ENCODE measurements around the gene CACNG7. TPM values are rescaled to one million over a fixed set of nuclear protein-coding genes. Genes with fewer than 3 reads are reported as not detected.

Gene CACNG7
- total RNA-seq, 1 donor = 1.9 TPM

- no peak overlapping the region for H3K4me3 ChIP-seq (ENCODE audit: low read depth, low read length)
- no peak for DNase-seq (ENCODE audit: low read depth)
- TF ChIP-seq CTCF (IDR thresholded peaks at IDR 0.05; ENCODE audit: insufficient read depth, low read length) = no peak
Measured at GRCh38 chr19:53951436-53951835, 42.4 kb downstream of the CACNG7 start.

- H3K4me3 ChIP-seq (ENCODE audit: low read depth, low read length) = no peak overlapping the region
- no peak for TF ChIP-seq CTCF (IDR thresholded peaks at IDR 0.05; ENCODE audit: insufficient read depth, low read length)
- no peak for DNase-seq (ENCODE audit: low read depth)
Measured at GRCh38 chr19:53951947-53952346, 42.9 kb downstream of the CACNG7 start.

GRCh38 chr19:53953383-53953782, 44.3 kb downstream of the CACNG7 start:
- no peak overlapping the region for H3K4me3 ChIP-seq (ENCODE audit: low read depth, low read length)
- DNase-seq (ENCODE audit: low read depth) = no peak
- no peak for TF ChIP-seq CTCF (IDR thresholded peaks at IDR 0.05; ENCODE audit: insufficient read depth, low read length)

- DNase-seq (ENCODE audit: low read depth) = no peak
- no peak for TF ChIP-seq CTCF (IDR thresholded peaks at IDR 0.05; ENCODE audit: insufficient read depth, low read length)
- no peak overlapping the region for H3K4me3 ChIP-seq (ENCODE audit: low read depth, low read length)
Measured at GRCh38 chr19:53957448-53958167, 48.5 kb downstream of the CACNG7 start.

GRCh38 chr19:53958168-53958571, 49.1 kb downstream of the CACNG7 start:
- no peak for TF ChIP-seq CTCF (IDR thresholded peaks at IDR 0.05; ENCODE audit: insufficient read depth, low read length)
- H3K4me3 ChIP-seq (ENCODE audit: low read depth, low read length) = no peak overlapping the region
- DNase-seq (ENCODE audit: low read depth) = no peak

GRCh38 chr19:53958823-53959757, 50.0 kb downstream of the CACNG7 start:
- DNase-seq (ENCODE audit: low read depth) = no peak
- peak overlapping the region; percentile 82 for H3K4me3 ChIP-seq (ENCODE audit: low read depth, low read length)
- no peak for TF ChIP-seq CTCF (IDR thresholded peaks at IDR 0.05; ENCODE audit: insufficient read depth, low read length)

Measured in fibroblast of the aortic adventitia (primary cell).